Vagina (tissue), 2 donors: Measurements from ENCODE around the gene KCNJ10. TPM values are rescaled to one million over a fixed set of nuclear protein-coding genes. Genes with fewer than 3 reads are reported as not detected.

Experiments used
- DNase-seq, 2 donors: peaks; one replicate each; pipeline ENCODE4 v3.0.0-alpha.2; 2017; ENCODE audit errors: extremely low spot score in 2 of 2
- H3K27ac ChIP-seq: fragments of 200-600 bp; sonication (generic); one replicate; pipeline ENCODE4 v1.5.1; 2019
- H3K27me3 ChIP-seq: fragments of 200-600 bp; sonication (generic); one replicate; pipeline ENCODE4 v1.5.1; 2019
- H3K36me3 ChIP-seq, 2 donors: fragments of 200-600 bp; sonication (generic); one replicate each; pipeline ENCODE4 v1.5.1; 2017 to 2019
- H3K4me1 ChIP-seq: fragments of 200-600 bp; sonication (generic); one replicate; pipeline ENCODE4 v1.5.1; 2019
- H3K4me3 ChIP-seq, 2 donors: fragments of 200-600 bp; sonication (generic); 1 replicate in 1 of 2; 2 replicates in 1 of 2; pipeline ENCODE4 v1.5.1; 2016 to 2019
- H3K9me3 ChIP-seq: fragments of 200-600 bp; sonication (generic); one replicate; pipeline ENCODE4 v1.5.1; 2019
- CTCF ChIP-seq, 3 experiments: fragments of 450-650 bp in 2 of 3; fragments of 200-600 bp in 1 of 3; sonication (generic) in 1 of 3; IDR thresholded peaks; one replicate each; pipeline ENCODE4 v1.5.1; 2017 to 2019; ENCODE audit warnings: antibody characterized with exemption in 3 of 3, mild to moderate bottlenecking in 2 of 3, moderate library complexity in 2 of 3
- POLR2A ChIP-seq, 2 donors: fragments of 450-650 bp; IDR thresholded peaks; one replicate each; pipeline ENCODE4 v1.6.1; 2017; ENCODE audit warnings: antibody characterized with exemption in 2 of 2, mild to moderate bottlenecking in 2 of 2, moderate library complexity in 2 of 2
- POLR2AphosphoS5 ChIP-seq, 2 donors: sonication (generic); formaldehyde crosslinking; IDR thresholded peaks; one replicate each; pipeline ENCODE4 v1.9.0; 2017; ENCODE audit warnings: antibody characterized with exemption in 2 of 2, mild to moderate bottlenecking in 2 of 2, low read depth in 1 of 2; ENCODE audit not compliant: insufficient read depth in 1 of 2
- intact Hi-C: fragments of 100-400 bp; cut with DNase I; formaldehyde crosslinking; loops from one replicate; pipeline ENCODE4 v1.15.1; 2023
- total RNA-seq: library from RNA; depleted of rRNA; stranded (reverse); fragments of >200 nt; gene quantifications from one replicate; pipeline ENCODE4 v1.2.3, GENCODE V29; 2016

Gene KCNJ10
- total RNA-seq, 1 donor from 2014 or later, result not detected

- Histone ChIP-seq H3K27ac (no peak overlapping the region), H3K4me3 (no peak overlapping the region), H3K4me1 (no peaks in the 10 kb centered on the region), H3K36me3 (no peaks in the 10 kb centered on the region), H3K9me3 (no peaks in the 10 kb centered on the region), H3K27me3 (no peaks in the 10 kb centered on the region)
- TF ChIP-seq POLR2AphosphoS5 (IDR thresholded peaks at IDR 0.05; ENCODE audit: insufficient read depth in 1 of 2, low read depth in 1 of 2), result no peak
- TF ChIP-seq POLR2A (IDR thresholded peaks at IDR 0.05), result no peak
- TF ChIP-seq CTCF (IDR thresholded peaks at IDR 0.05), result no peak
- intact Hi-C loops, result no loop called here
- peak in 1 of 2 donors; percentile 55 for DNase-seq
Observed at GRCh38 chr1:159980786-159981185, 89.2 kb downstream of the KCNJ10 start.

- DNase-seq, result peak; percentile 71 to 87
- intact Hi-C loops, result no loop called here
Observed at GRCh38 chr1:159980076-159980475, 89.9 kb downstream of the KCNJ10 start.

GRCh38 chr1:159979257-159979656, 90.7 kb downstream of the KCNJ10 start:
- no peak for DNase-seq
- intact Hi-C loops, result no loop called here
- Histone ChIP-seq H3K9me3 (no peaks in the 10 kb centered on the region), H3K27me3 (no peaks in the 10 kb centered on the region), H3K4me1 (no peaks in the 10 kb centered on the region), H3K36me3 (no peaks in the 10 kb centered on the region), H3K27ac (no peak overlapping the region), H3K4me3 (no peak overlapping the region)
- TF ChIP-seq POLR2A (IDR thresholded peaks at IDR 0.05) (no peak), POLR2AphosphoS5 (IDR thresholded peaks at IDR 0.05; ENCODE audit: insufficient read depth in 1 of 2, low read depth in 1 of 2) (no peak), CTCF (IDR thresholded peaks at IDR 0.05) (no peak)

More at GRCh38 chr1:159980076-159980475, 89.9 kb downstream of the KCNJ10 start:
- no peaks in the 10 kb centered on the region for H3K36me3 ChIP-seq
- no peaks in the 10 kb centered on the region for H3K27me3 ChIP-seq
- TF ChIP-seq POLR2A (IDR thresholded peaks at IDR 0.05) (no peak), CTCF (IDR thresholded peaks at IDR 0.05) (no peak), POLR2AphosphoS5 (IDR thresholded peaks at IDR 0.05; ENCODE audit: insufficient read depth in 1 of 2, low read depth in 1 of 2) (no peak)
- no peaks in the 10 kb centered on the region for H3K9me3 ChIP-seq
- no peak overlapping the region for H3K4me3 ChIP-seq
- no peaks in the 10 kb centered on the region for H3K4me1 ChIP-seq
- H3K27ac ChIP-seq, result no peak overlapping the region

GRCh38 chr1:159978107-159978398, 91.9 kb downstream of the KCNJ10 start:
- intact Hi-C loops, result no loop called here
- peak; percentile 16 to 54 for DNase-seq
- H3K27ac ChIP-seq, result no peak overlapping the region
- H3K36me3 ChIP-seq, result no peaks in the 10 kb centered on the region
- no peaks in the 10 kb centered on the region for H3K9me3 ChIP-seq
- no peaks in the 10 kb centered on the region for H3K4me1 ChIP-seq
- H3K27me3 ChIP-seq, result no peaks in the 10 kb centered on the region
- H3K4me3 ChIP-seq, result no peak overlapping the region
- TF ChIP-seq CTCF (IDR thresholded peaks at IDR 0.05) (no peak), POLR2AphosphoS5 (IDR thresholded peaks at IDR 0.05; ENCODE audit: insufficient read depth in 1 of 2, low read depth in 1 of 2) (no peak), POLR2A (IDR thresholded peaks at IDR 0.05) (no peak)

GRCh38 chr1:159977364-159978106, 92.4 kb downstream of the KCNJ10 start:
- Histone ChIP-seq H3K4me1 (no peaks in the 10 kb centered on the region), H3K27ac (no peak overlapping the region), H3K4me3 (no peak overlapping the region), H3K9me3 (no peaks in the 10 kb centered on the region), H3K36me3 (no peaks in the 10 kb centered on the region), H3K27me3 (no peaks in the 10 kb centered on the region)
- intact Hi-C loops, result no loop called here
- TF ChIP-seq POLR2A (IDR thresholded peaks at IDR 0.05) (no peak), POLR2AphosphoS5 (IDR thresholded peaks at IDR 0.05; ENCODE audit: insufficient read depth in 1 of 2, low read depth in 1 of 2) (no peak), CTCF (IDR thresholded peaks at IDR 0.05) (no peak)
- peak; percentile 77 to 84 for DNase-seq
